Right lobe of liver (tissue), 4 donors: ENCODE data around the gene DYNLRB1.

Experiments
- POLR2A ChIP-seq: fragments of 450-650 bp; IDR thresholded peaks from one replicate; pipeline ENCODE4 v1.6.1; 2017; ENCODE audit warnings: antibody characterized with exemption, mild to moderate bottlenecking
- TF ChIP-seq, protein P1 (sequence below), 4 donors: fragments of 200-600 bp in 3 of 4; fragments of 450-650 bp in 1 of 4; IDR thresholded peaks; one replicate each; pipeline versions ENCODE4 v1.5.1 to v1.8.0; 2016 to 2022; ENCODE audit warnings: antibody characterized with exemption in 4 of 4, mild to moderate bottlenecking in 2 of 4
- donor health status: DM: no; HTN: no; CAD: no.
- donor health status: DM: no; HTN: no; CAD: no.
- donor health status: DM: no; HTN: yes; CAD: no.

DNA sequence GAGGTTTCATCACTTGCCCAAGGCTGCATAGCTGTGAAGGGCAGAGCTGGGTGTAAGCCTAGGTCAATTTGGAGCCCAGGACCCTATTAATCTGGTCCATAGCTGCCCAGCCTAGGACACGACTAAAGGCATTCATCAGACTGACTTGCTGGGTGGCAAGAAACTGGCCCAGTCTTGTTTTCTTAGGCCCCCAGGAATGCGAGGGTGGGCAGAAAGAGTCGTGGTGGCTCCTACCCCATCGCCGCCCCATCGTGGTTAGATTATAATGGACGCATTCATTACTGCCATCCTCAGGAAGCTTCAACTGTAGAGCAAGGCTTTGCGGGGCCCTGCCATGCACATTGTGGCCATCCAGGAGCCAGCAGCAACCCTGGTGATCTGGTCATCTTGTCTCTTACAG is 16.1 kb downstream of the DYNLRB1 start:
- TF ChIP-seq, protein P1, sequence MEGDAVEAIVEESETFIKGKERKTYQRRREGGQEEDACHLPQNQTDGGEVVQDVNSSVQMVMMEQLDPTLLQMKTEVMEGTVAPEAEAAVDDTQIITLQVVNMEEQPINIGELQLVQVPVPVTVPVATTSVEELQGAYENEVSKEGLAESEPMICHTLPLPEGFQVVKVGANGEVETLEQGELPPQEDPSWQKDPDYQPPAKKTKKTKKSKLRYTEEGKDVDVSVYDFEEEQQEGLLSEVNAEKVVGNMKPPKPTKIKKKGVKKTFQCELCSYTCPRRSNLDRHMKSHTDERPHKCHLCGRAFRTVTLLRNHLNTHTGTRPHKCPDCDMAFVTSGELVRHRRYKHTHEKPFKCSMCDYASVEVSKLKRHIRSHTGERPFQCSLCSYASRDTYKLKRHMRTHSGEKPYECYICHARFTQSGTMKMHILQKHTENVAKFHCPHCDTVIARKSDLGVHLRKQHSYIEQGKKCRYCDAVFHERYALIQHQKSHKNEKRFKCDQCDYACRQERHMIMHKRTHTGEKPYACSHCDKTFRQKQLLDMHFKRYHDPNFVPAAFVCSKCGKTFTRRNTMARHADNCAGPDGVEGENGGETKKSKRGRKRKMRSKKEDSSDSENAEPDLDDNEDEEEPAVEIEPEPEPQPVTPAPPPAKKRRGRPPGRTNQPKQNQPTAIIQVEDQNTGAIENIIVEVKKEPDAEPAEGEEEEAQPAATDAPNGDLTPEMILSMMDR (IDR thresholded peaks at IDR 0.05) = no peak
- TF ChIP-seq POLR2A = no peak
